LNCAP (cell line): ENCODE data around the gene PLXNC1.

Experiments
- CTCF ChIP-seq: fragments of 450-650 bp; IDR thresholded peaks from 2 replicates; pipeline ENCODE4 v1.5.1; 2017; ENCODE audit warnings: mild to moderate bottlenecking

Gene PLXNC1

GRCh38 chr12:94265539-94265938 lies 117.2 kb downstream of the PLXNC1 start:
- TF ChIP-seq CTCF, result no peak

GRCh38 chr12:94265966-94266745 lies 117.8 kb downstream of the PLXNC1 start:
- no peak for TF ChIP-seq CTCF

GRCh38 chr12:94266796-94267536 lies 118.6 kb downstream of the PLXNC1 start:
- no peak for TF ChIP-seq CTCF

- no peak for TF ChIP-seq CTCF
These were observed 119.1 kb downstream of the PLXNC1 start for GRCh38 chr12:94267537-94267872.

- TF ChIP-seq CTCF, result no peak
These were observed 119.6 kb downstream of the PLXNC1 start for GRCh38 chr12:94267921-94268471.

- no peak for TF ChIP-seq CTCF
These were observed 121.1 kb downstream of the PLXNC1 start for GRCh38 chr12:94269316-94269999.

GRCh38 chr12:94271351-94271750 lies 123.0 kb downstream of the PLXNC1 start:
- no peak for TF ChIP-seq CTCF
